ENCODE results near the gene ICAM3.

Gene ICAM3

DNA sequence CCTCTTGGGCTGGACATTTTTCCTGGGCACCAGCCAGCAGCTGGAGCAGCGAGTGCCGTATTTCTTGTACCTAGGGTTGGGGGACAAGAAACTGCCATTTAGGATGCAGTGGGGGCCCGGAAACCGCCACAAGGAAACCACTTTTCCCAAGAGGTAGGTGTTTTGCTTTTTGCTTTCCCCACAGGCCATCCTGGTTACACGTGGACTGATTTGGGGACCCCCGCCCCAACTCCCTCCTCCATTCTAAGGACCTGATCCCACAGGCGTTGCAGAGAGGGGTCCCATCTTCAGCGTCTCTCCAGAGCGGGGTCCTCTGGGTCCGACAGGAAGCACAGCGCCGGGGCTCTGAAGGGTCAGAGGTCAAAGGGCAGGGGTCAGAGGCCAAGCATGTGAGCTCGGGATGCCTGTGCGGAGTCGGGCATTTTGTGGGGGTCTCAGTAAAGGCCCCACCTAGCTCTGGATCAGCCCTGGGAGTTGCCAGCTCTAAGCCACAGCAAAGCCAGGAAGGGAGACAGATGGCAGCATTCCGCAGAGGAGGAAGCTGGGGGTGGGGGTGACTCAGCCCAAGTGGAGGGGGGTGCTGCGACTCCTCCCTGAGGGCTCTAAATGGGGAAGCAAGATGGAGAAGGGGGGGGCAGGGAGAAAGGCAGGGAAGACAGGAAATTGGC lies 34.2 kb downstream of the ICAM3 start:
- no peak for DNase-seq (ENCODE audit: low read depth, low spot score)
- ChIA-PET POLR2A (interaction anchor here (0.6 to 2.4 kb wide), 4 partner anchors 13 to 35 kb away, joined by 3 to 15 read pairs (median 4); partner anchors contain the start of genes ICAM1 and ICAM5), CTCF (interaction anchor here (0.9 to 1.9 kb wide), 11 partner anchors 9 to 113 kb away, joined by 3 to 10 read pairs (median 4); partner anchors contain the start of gene ICAM1)

DNA sequence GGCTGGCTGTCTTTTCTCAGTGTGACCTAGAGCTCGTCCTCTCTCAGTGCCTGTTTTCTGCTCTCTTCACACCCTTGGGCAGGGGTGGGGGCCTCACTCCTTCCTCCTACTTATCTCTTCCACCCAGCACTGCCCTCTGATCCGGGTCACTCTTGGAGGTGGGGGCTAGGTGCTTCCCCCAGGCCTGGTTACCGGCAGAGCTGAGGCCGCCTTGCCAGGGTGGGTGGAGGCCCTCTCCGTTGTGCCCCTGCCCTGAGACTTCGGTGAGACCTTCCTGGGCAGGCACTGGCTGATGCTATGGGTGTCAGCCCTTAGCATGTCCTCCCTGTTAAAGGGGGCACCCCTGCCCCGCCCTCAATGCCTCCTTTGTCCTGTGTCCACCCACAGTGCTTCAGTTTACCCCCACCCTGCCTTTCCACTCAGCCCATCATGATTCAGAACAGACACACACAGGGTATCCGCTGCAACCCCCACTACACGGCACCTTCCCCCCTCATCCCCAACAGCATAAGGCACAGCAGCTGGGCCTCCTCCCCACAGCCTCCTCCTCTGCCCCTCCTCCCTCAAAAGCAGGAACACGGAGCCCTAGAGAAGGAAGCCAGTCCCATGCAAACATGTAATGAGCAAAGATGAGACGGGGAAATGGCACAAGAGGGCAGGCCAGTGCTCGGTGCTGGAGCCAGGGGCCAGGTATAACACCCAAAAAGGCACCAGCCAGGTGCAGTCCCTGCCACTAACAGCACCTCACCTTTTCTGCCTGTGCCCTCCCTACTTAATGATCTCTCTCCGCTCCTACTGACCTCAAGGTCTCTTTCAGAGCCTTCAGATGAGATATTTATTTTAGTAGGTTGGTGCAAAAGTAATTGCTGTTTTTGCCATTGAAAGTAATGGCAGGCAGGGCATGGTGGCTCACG lies 39.6 kb downstream of the ICAM3 start:
- ChIA-PET POLR2A (no interaction called here), CTCF (interaction anchor here (1.0 kb wide), 1 partner anchor 40 kb away, joined by 3 read pairs; no protein-coding TSS in a partner anchor)
- TF ChIP-seq, protein P1, sequence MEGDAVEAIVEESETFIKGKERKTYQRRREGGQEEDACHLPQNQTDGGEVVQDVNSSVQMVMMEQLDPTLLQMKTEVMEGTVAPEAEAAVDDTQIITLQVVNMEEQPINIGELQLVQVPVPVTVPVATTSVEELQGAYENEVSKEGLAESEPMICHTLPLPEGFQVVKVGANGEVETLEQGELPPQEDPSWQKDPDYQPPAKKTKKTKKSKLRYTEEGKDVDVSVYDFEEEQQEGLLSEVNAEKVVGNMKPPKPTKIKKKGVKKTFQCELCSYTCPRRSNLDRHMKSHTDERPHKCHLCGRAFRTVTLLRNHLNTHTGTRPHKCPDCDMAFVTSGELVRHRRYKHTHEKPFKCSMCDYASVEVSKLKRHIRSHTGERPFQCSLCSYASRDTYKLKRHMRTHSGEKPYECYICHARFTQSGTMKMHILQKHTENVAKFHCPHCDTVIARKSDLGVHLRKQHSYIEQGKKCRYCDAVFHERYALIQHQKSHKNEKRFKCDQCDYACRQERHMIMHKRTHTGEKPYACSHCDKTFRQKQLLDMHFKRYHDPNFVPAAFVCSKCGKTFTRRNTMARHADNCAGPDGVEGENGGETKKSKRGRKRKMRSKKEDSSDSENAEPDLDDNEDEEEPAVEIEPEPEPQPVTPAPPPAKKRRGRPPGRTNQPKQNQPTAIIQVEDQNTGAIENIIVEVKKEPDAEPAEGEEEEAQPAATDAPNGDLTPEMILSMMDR (IDR thresholded peaks at IDR 0.05; ENCODE audit: insufficient read depth, low read length, missing control alignments) = no peak

More for the DNA sequence above, 34.2 kb downstream of the ICAM3 start:
- H3K4me3 ChIP-seq (ENCODE audit: low read depth, low read length) = no peak overlapping the region
- TF ChIP-seq, protein P1 (IDR thresholded peaks at IDR 0.05; ENCODE audit: insufficient read depth, low read length, missing control alignments) = no peak

GRCh38 chr19:10295847-10296591 lies 43.4 kb downstream of the ICAM3 start:
- no peak overlapping the region; the same call in 1 of the 2 replicates for H3K4me3 ChIP-seq (ENCODE audit: low read depth, low read length)
- CTCF ChIA-PET = interaction anchor here (1.0 kb wide), 2 partner anchors 25 to 36 kb away, joined by 3 read pairs; partner anchors contain the start of gene ICAM1
- TF ChIP-seq, protein P1 (IDR thresholded peaks at IDR 0.05; ENCODE audit: insufficient read depth, low read length, missing control alignments) = no peak
- DNase-seq (ENCODE audit: low read depth, low spot score) = no peak
- POLR2A ChIA-PET = no interaction called here

More for the DNA sequence above, 39.6 kb downstream of the ICAM3 start:
- no peak overlapping the region for H3K4me3 ChIP-seq (ENCODE audit: low read depth, low read length)
- DNase-seq (ENCODE audit: low read depth, low spot score) = no peak

DNA sequence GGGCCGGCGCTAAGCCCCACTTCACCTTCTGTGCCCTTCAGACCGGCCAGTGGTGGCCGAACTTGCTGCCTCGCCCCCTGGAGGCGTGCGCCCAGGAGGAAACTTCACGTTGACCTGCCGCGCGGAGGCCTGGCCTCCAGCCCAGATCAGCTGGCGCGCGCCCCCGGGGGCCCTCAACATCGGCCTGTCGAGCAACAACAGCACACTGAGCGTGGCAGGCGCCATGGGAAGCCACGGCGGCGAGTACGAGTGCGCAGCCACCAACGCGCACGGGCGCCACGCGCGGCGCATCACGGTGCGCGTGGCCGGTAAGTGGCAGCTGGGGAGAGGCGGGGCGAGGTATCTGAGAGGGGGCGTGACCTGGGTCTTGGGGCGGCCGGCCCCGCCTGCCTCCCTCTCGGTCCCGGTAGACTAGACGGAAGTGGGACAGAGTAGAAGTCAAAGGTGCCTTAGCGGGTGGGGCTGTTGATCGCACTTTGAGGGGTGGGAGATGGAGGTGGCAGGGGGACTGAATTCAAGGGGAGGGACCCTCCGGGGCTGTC lies 44.0 kb downstream of the ICAM3 start:
- no peak for DNase-seq (ENCODE audit: low read depth, low spot score)
- TF ChIP-seq, protein P1 (IDR thresholded peaks at IDR 0.05; ENCODE audit: insufficient read depth, low read length, missing control alignments) = no peak
- no peak overlapping the region; the same call in 1 of the 2 replicates for H3K4me3 ChIP-seq (ENCODE audit: low read depth, low read length)
- CTCF ChIA-PET = interaction anchor here (1.0 kb wide), 2 partner anchors 24 to 35 kb away, joined by 3 read pairs; partner anchors contain the start of gene ICAM1
- POLR2A ChIA-PET = no interaction called here

DNA sequence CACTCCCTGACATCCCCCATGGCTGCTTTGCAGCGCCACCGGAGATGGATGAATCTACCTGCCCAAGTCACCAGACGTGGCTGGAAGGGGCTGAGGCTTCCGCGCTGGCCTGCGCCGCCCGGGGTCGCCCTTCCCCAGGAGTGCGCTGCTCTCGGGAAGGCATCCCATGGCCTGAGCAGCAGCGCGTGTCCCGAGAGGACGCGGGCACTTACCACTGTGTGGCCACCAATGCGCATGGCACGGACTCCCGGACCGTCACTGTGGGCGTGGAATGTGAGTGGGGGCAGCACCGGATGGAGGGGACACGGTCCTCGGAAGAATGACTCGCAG lies 45.1 kb downstream of the ICAM3 start:
- DNase-seq (ENCODE audit: low read depth, low spot score) = no peak
- TF ChIP-seq, protein P1 (IDR thresholded peaks at IDR 0.05; ENCODE audit: insufficient read depth, low read length, missing control alignments) = peak; percentile 26
- ChIA-PET POLR2A (no interaction called here), CTCF (interaction anchor here (1.1 kb wide), 1 partner anchor 11 kb away, joined by 4 read pairs; no protein-coding TSS in a partner anchor)
- H3K4me3 ChIP-seq (ENCODE audit: low read depth, low read length) = no peak overlapping the region

Measured in AG04449 (cell line).